IPS-20b (cell line): ENCODE measurements around the gene SRM.
"Not testable (repeated sequence)": the region's sequence is repeated elsewhere in the genome, so short reads cannot be mapped to it uniquely, and the experiment has no call there.

ENCODE experiments used
- H3K27ac ChIP-seq: one replicate; pipeline ENCODE4 v1.5.1; 2013; ENCODE audit warnings: low read length
- H3K27me3 ChIP-seq: 2 replicates; pipeline ENCODE4 v1.6.1; 2013; ENCODE audit warnings: mild to moderate bottlenecking, low read length, inconsistent platforms; ENCODE audit not compliant: insufficient read depth
- H3K36me3 ChIP-seq: 2 replicates; pipeline ENCODE4 v1.6.1; 2013; ENCODE audit warnings: low read depth, mild to moderate bottlenecking, inconsistent platforms, low read length, moderate library complexity; ENCODE audit not compliant: insufficient read depth
- H3K4me1 ChIP-seq: 2 replicates; pipeline ENCODE4 v1.6.1; 2013; ENCODE audit warnings: mild to moderate bottlenecking, control low read depth, inconsistent platforms, low read length, moderate library complexity; ENCODE audit not compliant: insufficient read depth
- H3K4me3 ChIP-seq: 2 replicates; pipeline ENCODE4 v1.5.1; 2013; ENCODE audit warnings: mild to moderate bottlenecking, low read length, inconsistent platforms
- H3K9ac ChIP-seq: 2 replicates; pipeline ENCODE4 v1.6.1; 2013; ENCODE audit warnings: low read depth, mild to moderate bottlenecking, inconsistent platforms, low read length, moderate library complexity
- H3K9me3 ChIP-seq: 2 replicates; pipeline ENCODE4 v1.6.1; 2013; ENCODE audit warnings: mild to moderate bottlenecking, low read depth, low read length, inconsistent platforms; ENCODE audit not compliant: insufficient read depth

Gene SRM

DNA sequence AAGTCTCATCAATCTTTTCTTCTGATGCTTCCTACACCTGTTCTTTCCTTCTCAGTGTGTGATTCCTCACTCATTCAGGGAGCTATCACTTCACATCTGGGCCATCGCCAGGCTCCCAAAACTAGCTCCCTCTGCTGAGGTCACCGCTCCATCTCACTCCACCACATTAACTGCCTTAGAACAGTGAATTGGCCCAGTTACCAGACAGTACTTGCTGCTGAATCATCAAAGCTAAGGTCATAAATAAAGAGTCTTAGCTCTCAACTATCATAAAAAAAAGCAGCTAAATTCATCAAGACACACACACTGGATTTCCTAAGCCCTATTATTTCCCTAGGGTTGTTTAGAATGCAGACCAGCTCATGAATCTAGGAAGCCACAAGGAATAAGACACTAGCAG is 18.8 kb upstream of the SRM start:
- H3K9ac ChIP-seq: no peak overlapping the region
- no peak overlapping the region for H3K27ac ChIP-seq
- H3K27me3 ChIP-seq: no peaks in the 10 kb centered on the region
- H3K36me3 ChIP-seq: peaks cover 88% of the 10 kb centered on the region
- no peaks in the 10 kb centered on the region for H3K4me1 ChIP-seq
- H3K9me3 ChIP-seq: no peaks in the 10 kb centered on the region
- no peak overlapping the region for H3K4me3 ChIP-seq

GRCh38 chr1:11073398-11073797 is 13.6 kb upstream of the SRM start:
- not testable (repeated sequence) for H3K4me3 ChIP-seq, H3K9ac ChIP-seq, H3K27me3 ChIP-seq, H3K27ac ChIP-seq, H3K9me3 ChIP-seq, H3K4me1 ChIP-seq
- peaks cover 95% of the 10 kb centered on the region for H3K36me3 ChIP-seq

- no peak overlapping the region for H3K27ac ChIP-seq
- H3K36me3 ChIP-seq: peaks cover 98% of the 10 kb centered on the region
- H3K4me1 ChIP-seq: no peaks in the 10 kb centered on the region
- H3K9ac ChIP-seq: no peak overlapping the region
- no peaks in the 10 kb centered on the region for H3K27me3 ChIP-seq
- no peak overlapping the region for H3K4me3 ChIP-seq
- no peaks in the 10 kb centered on the region for H3K9me3 ChIP-seq
Measured at GRCh38 chr1:11072216-11072917, 12.5 kb upstream of the SRM start.

DNA sequence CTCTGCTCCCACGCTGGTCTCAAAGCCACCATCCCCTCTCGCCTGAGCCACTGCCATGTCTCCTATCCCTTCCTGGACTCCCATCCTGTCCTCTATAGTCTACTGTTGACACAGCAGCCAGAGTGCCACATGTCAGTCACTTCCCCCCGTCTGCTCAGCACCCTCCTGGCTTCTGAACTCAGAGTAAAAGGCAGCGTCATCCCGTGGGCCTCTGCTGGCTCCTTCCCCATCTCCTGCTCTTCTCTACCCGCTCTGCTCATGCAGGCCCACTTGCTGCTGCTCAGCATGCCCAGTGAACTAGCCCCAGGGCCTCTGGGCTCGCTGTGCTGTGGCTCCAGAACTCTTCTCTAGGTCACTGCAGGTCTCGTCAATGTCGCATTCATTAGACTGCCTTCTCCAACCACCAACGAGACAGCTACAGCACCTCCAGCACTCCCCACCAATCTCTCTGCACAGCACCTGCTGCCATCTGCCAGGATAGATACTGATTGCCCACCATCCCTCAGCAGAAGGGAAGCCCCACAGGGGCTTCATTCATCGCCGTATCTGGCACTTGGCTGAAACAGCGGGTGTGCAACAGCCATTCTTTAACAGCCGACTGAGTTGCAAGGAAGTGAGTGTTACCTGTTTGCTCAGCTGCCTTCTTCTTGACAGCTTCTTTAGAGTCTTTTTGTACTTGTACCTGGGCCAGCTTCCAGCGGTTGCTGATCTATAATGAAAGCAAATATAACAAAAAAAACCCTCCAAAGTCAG is 11.8 kb upstream of the SRM start:
- no peak overlapping the region for H3K27ac ChIP-seq
- H3K4me3 ChIP-seq: no peak overlapping the region
- H3K4me1 ChIP-seq: no peaks in the 10 kb centered on the region
- no peak overlapping the region for H3K9ac ChIP-seq
- H3K9me3 ChIP-seq: no peaks in the 10 kb centered on the region
- no peaks in the 10 kb centered on the region for H3K27me3 ChIP-seq
- peaks cover 94% of the 10 kb centered on the region for H3K36me3 ChIP-seq

GRCh38 chr1:11070876-11071275 is 11.1 kb upstream of the SRM start:
- Histone ChIP-seq H3K4me1 (no peaks in the 10 kb centered on the region), H3K27ac (no peak overlapping the region), H3K9me3 (no peaks in the 10 kb centered on the region), H3K36me3 (peaks cover 94% of the 10 kb centered on the region), H3K4me3 (no peak overlapping the region), H3K9ac (no peak overlapping the region), H3K27me3 (no peaks in the 10 kb centered on the region)

GRCh38 chr1:11068600-11069473 is 9.0 kb upstream of the SRM start:
- Histone ChIP-seq H3K9me3 (no peaks in the 10 kb centered on the region), H3K27me3 (no peaks in the 10 kb centered on the region), H3K9ac (no peak overlapping the region), H3K4me3 (no peak overlapping the region), H3K4me1 (no peaks in the 10 kb centered on the region), H3K27ac (no peak overlapping the region), H3K36me3 (peaks cover 89% of the 10 kb centered on the region)

- H3K27ac ChIP-seq: no peak overlapping the region
- no peaks in the 10 kb centered on the region for H3K27me3 ChIP-seq
- peaks cover 87% of the 10 kb centered on the region for H3K36me3 ChIP-seq
- no peak overlapping the region for H3K9ac ChIP-seq
- no peaks in the 10 kb centered on the region for H3K4me1 ChIP-seq
- no peak overlapping the region for H3K4me3 ChIP-seq
- H3K9me3 ChIP-seq: no peaks in the 10 kb centered on the region
Measured at GRCh38 chr1:11067716-11068599, 8.1 kb upstream of the SRM start.

DNA sequence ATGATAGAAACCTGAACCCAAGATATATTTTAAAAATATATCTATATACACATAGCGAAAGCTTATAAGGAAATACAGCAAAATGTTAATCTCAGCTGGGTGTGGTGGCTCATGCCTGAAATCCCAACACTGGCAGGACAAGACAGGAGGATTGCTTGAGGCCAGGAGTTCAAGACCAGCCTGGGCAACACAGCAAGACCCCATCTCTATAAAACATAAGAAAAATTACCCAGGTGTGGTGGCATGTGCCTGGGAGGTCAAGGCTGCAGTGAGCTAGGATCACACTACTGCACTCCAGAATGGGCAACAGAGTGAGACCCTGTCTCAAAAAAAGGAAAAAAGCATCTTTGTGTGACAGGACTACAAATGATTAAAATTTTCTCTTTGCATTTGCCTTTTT is 6.0 kb upstream of the SRM start:
- H3K4me3 ChIP-seq: no peak overlapping the region
- H3K36me3 ChIP-seq: peaks cover 69% of the 10 kb centered on the region
- H3K27me3 ChIP-seq: no peaks in the 10 kb centered on the region
- H3K27ac ChIP-seq: no peak overlapping the region
- no peaks in the 10 kb centered on the region for H3K9me3 ChIP-seq
- H3K9ac ChIP-seq: no peak overlapping the region
- H3K4me1 ChIP-seq: no peaks in the 10 kb centered on the region; the same call in 1 of the 2 replicates

- Histone ChIP-seq H3K4me1 (no peaks in the 10 kb centered on the region; the same call in 1 of the 2 replicates), H3K27ac (no peak overlapping the region), H3K36me3 (peaks cover 61% of the 10 kb centered on the region), H3K9me3 (no peaks in the 10 kb centered on the region), H3K9ac (no peak overlapping the region), H3K4me3 (no peak overlapping the region), H3K27me3 (no peaks in the 10 kb centered on the region)
Measured at GRCh38 chr1:11064942-11065341, 5.1 kb upstream of the SRM start.

DNA sequence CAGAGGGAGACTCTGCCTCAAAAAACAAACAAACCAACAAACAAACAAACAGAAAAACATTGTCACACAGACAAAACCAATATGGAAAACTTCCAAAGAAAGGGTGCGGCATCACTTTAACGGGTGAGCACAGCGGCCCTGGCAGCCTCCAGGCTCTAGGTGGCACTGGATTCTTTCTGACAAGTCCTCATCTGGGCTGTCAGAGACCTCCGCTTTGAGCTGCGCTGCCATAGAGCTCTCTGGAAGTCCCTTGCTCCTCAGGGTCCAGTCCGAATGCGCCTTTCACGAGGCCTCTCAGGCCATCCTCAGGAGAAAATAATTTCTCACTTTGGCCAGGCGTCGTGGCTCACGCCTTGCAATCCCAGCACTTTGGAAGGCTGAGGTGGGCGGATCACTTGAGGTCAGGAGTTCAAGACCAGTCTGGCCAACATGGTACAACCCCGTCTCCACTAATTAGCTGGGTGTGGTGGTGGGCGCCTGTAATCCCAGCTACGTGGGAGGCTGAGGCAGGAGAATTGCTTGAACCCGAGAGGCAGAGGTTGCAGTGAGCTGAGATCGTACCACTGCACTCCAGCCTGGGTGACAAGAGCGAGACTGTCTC is 4.2 kb upstream of the SRM start:
- not testable (repeated sequence) for H3K4me1 ChIP-seq, H3K27me3 ChIP-seq, H3K4me3 ChIP-seq, H3K27ac ChIP-seq, H3K9me3 ChIP-seq, H3K9ac ChIP-seq
- H3K36me3 ChIP-seq: peaks cover 52% of the 10 kb centered on the region

DNA sequence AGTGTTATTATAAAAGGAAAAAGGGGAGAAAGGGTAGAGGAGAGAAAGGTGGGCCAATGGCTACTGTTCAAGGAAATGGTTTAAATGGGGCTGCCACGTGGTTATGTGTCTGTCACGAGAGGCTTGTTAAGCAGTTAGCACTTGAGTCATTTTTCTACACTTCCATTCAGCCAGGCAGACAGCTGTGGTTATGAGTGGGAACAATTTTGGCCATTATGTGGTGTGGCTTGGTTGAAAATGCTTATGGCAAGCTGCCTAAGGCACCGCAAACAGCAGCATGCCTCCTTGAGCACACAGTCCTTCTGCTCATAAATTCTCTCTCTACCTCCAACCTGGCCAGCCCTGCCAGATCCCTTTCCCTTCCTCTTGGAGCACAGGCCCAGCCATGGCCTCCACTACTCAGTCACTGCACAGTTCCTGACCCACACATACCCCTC is 3.2 kb upstream of the SRM start:
- Histone ChIP-seq H3K27me3 (no peaks in the 10 kb centered on the region), H3K9ac (no peak overlapping the region), H3K4me3 (no peak overlapping the region), H3K4me1 (no peaks in the 10 kb centered on the region; the same call in 1 of the 2 replicates), H3K9me3 (no peaks in the 10 kb centered on the region), H3K36me3 (peaks cover 48% of the 10 kb centered on the region), H3K27ac (no peak overlapping the region)
